CD4-positive, alpha-beta memory T cell (primary cell): ENCODE measurements around the gene SERINC3. TPM values are rescaled to one million over a fixed set of nuclear protein-coding genes. Genes with fewer than 3 reads are reported as not detected.

Experiments
- CTCF ChIA-PET: fragments of 350-600 bp; sonication (Branson Sonifier 250); formaldehyde crosslinking; loops from one replicate; lab custom pipeline; 2021; ENCODE audit warnings: inconsistent platforms; ENCODE audit not compliant: partially characterized antibody; lab: Charles Lee
- POLR2A ChIA-PET: fragments of 350-600 bp; sonication (Branson Sonifier 250); formaldehyde crosslinking; loops from one replicate; lab custom pipeline; 2021; ENCODE audit not compliant: partially characterized antibody; lab: Charles Lee
- DNase-seq, 5 donors: peaks; one replicate each; pipeline versions ENCODE4 v3.0.0 to v3.0.0-alpha.2; 2020 to 2022; ENCODE audit warnings: mixed read lengths in 1 of 5
- H3K27ac ChIP-seq: one replicate; pipeline ENCODE4 v1.7.0; 2013; ENCODE audit warnings: low read depth, low read length
- H3K27me3 ChIP-seq: 2 replicates; pipeline ENCODE4 v1.7.0; 2013; ENCODE audit warnings: mild to moderate bottlenecking, low read length, moderate library complexity; ENCODE audit not compliant: insufficient read depth
- H3K36me3 ChIP-seq: 2 replicates; pipeline ENCODE4 v1.7.0; 2013; ENCODE audit warnings: mild to moderate bottlenecking, low read length, moderate library complexity; ENCODE audit not compliant: insufficient read depth
- H3K4me1 ChIP-seq: 2 replicates; pipeline ENCODE4 v1.7.0; 2013; ENCODE audit warnings: mild to moderate bottlenecking, low read length, moderate library complexity; ENCODE audit not compliant: insufficient read depth
- H3K4me3 ChIP-seq, 2 donors: one replicate each; pipeline ENCODE4 v1.7.0; 2013; ENCODE audit warnings: low read length in 2 of 2, mild to moderate bottlenecking in 1 of 2
- H3K9me3 ChIP-seq, 2 donors: one replicate each; pipeline ENCODE4 v1.7.0; 2013; ENCODE audit warnings: low read length in 2 of 2, control low read depth in 1 of 2; ENCODE audit not compliant: control insufficient read depth in 1 of 2
- H3K27ac Mint-ChIP-seq, 7 donors: one replicate each; pipeline ENCODE4 v1.8.0; 2020 to 2021; ENCODE audit warnings: mixed read lengths in 7 of 7, mild to moderate bottlenecking in 6 of 7, inconsistent platforms in 3 of 7, moderate library complexity in 3 of 7
- H3K27me3 Mint-ChIP-seq, 2 donors: one replicate each; pipeline ENCODE4 v1.8.0; 2020 to 2021; ENCODE audit warnings: mixed read lengths in 2 of 2
- H3K36me3 Mint-ChIP-seq, 2 donors: one replicate each; pipeline ENCODE4 v1.8.0; 2020 to 2021; ENCODE audit warnings: mixed read lengths in 2 of 2, inconsistent platforms in 1 of 2, mild to moderate bottlenecking in 1 of 2
- H3K4me1 Mint-ChIP-seq, 4 donors: one replicate each; pipeline ENCODE4 v1.8.0; 2020 to 2021; ENCODE audit warnings: mixed read lengths in 4 of 4, mild to moderate bottlenecking in 1 of 4
- H3K4me3 Mint-ChIP-seq, 8 donors: one replicate each; pipeline ENCODE4 v1.8.0; 2020 to 2021; ENCODE audit warnings: mixed read lengths in 8 of 8, mild to moderate bottlenecking in 7 of 8, moderate library complexity in 6 of 8, inconsistent platforms in 3 of 8
- H3K9me3 Mint-ChIP-seq, 8 donors: one replicate each; pipeline ENCODE4 v1.8.0; 2020 to 2021; ENCODE audit warnings: mixed read lengths in 8 of 8, mild to moderate bottlenecking in 5 of 8, inconsistent platforms in 3 of 8, moderate library complexity in 1 of 8
- intact Hi-C: fragments of 100-400 bp; cut with micrococcal nuclease; formaldehyde crosslinking; loops from one replicate; pipeline ENCODE4 v1.15.1; 2023
- polyA plus RNA-seq, 2 donors: library from polyadenylated mRNA; unstranded; fragments of 300-500 nt; fragmentation: Illumina TruSeq; gene quantifications; one replicate each; pipeline ENCODE4 v1.2.3, GENCODE V29; 2021
- total RNA-seq, 2 experiments: library from RNA; stranded (reverse); gene quantifications; one replicate each; pipeline ENCODE4 v1.2.3, GENCODE V29; 2021

SERINC3 gene
- total and polyA plus RNA-seq, 4 experiments from 2014 or later = 84.8 to 212 (median 137) TPM

DNA sequence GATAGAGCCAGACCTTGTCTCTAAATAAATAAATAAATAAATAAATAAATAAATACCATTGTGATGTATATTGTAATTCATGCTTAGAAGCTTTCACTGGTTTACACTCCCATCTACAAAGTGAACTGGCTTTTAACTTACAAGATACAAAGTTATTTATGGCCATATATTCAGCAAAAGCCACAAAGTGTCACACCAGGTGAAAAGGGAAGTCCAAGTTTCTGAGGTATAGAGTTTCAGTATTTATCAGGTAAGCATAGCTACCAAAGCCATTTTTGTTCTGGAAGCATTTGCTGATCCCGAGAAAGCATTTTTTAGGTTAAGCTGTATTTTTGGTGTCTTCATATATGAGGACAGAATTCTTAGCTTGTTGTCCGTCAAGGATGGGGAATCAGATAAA lies 38.4 kb upstream of the SERINC3 start:
- DNase-seq = no peak
- Histone ChIP-seq H3K36me3 (no peaks in the 10 kb centered on the region), H3K27ac (no peak overlapping the region), H3K4me3 (no peak overlapping the region), H3K9me3 (no peaks in the 10 kb centered on the region), H3K27me3 (no peaks in the 10 kb centered on the region), H3K4me1 (no peaks in the 10 kb centered on the region)
- peaks cover 4 to 7% of the 10 kb centered on the region in 2 donors for H3K27me3 Mint-ChIP-seq
- no peak overlapping the region for H3K4me3 Mint-ChIP-seq
- POLR2A ChIA-PET = no interaction called here
- intact Hi-C loops = no loop called here
- H3K27ac Mint-ChIP-seq = no peak overlapping the region
- no peaks in the 10 kb centered on the region for H3K36me3 Mint-ChIP-seq
- CTCF ChIA-PET = no interaction called here
- H3K9me3 Mint-ChIP-seq = no peaks in the 10 kb centered on the region
- H3K4me1 Mint-ChIP-seq = no peaks in the 10 kb centered on the region

DNA sequence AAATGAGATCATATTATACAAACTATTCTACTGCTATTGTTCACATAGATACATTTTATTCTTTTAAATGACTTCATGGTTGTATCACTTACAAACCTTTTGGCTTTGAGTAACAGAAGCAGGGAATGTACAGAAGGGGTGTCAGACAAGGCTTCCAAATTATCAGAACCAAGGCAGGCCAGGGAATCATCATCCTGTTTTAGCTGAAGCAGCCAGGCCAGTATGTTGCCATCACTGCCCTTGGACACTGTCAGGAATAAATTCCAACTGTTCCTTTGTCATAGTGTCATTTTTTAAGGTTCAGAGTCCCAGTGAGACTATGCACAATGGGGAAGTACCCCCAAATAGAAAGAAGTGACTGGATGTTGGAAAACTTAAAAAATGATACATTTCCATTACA lies 37.4 kb upstream of the SERINC3 start:
- Mint-ChIP-seq H3K27ac (no peak overlapping the region), H3K4me1 (no peaks in the 10 kb centered on the region), H3K4me3 (no peak overlapping the region), H3K9me3 (no peaks in the 10 kb centered on the region), H3K27me3 (peaks cover 3 to 7% of the 10 kb centered on the region in 2 donors), H3K36me3 (no peaks in the 10 kb centered on the region)
- intact Hi-C loops = no loop called here
- no peaks in the 10 kb centered on the region for H3K36me3 ChIP-seq
- H3K4me3 ChIP-seq = no peak overlapping the region
- DNase-seq = no peak
- ChIA-PET CTCF (no interaction called here), POLR2A (no interaction called here)
- no peaks in the 10 kb centered on the region for H3K27me3 ChIP-seq
- H3K4me1 ChIP-seq = no peaks in the 10 kb centered on the region
- H3K9me3 ChIP-seq = no peaks in the 10 kb centered on the region
- H3K27ac ChIP-seq = no peak overlapping the region

- DNase-seq = peak in 1 of 5 donors; percentile 16
- CTCF ChIA-PET = interaction anchor here (1.4 kb wide), 1 partner anchor 133 kb away, joined by 3 read pairs; no protein-coding TSS in a partner anchor
- POLR2A ChIA-PET = no interaction called here
Observed at GRCh38 chr20:44552950-44553908, 31.4 kb upstream of the SERINC3 start.

DNA sequence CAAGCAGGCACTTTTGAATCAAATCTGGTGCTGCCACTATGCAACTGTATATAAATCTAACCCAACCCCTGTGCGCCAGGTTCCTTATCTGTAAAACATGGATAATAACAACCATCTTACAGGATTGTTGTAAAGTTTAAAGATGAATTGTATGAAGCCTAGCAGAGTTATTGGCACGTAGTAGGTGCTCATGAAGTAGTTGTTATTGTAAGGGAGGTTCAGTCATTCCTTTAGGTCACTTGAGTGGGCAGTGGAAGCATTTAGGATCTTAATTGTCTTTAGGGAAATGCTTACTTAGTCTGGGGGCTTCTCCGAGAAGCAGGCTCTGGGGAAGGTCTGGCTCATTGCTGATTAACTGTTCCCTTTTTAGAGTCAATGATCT lies 30.7 kb upstream of the SERINC3 start:
- POLR2A ChIA-PET = no interaction called here
- no peak overlapping the region for H3K27ac ChIP-seq
- H3K9me3 ChIP-seq = no peaks in the 10 kb centered on the region
- H3K4me3 ChIP-seq = no peak overlapping the region
- H3K27me3 ChIP-seq = no peaks in the 10 kb centered on the region
- no peak for DNase-seq
- H3K4me3 Mint-ChIP-seq = no peak overlapping the region
- no peaks in the 10 kb centered on the region for H3K4me1 ChIP-seq
- intact Hi-C loops = no loop called here
- peaks cover 6 to 12% (median 9%) of the 10 kb centered on the region in 4 donors for H3K4me1 Mint-ChIP-seq
- no peaks in the 10 kb centered on the region for H3K36me3 ChIP-seq
- H3K27me3 Mint-ChIP-seq = peaks cover under 1 to 1% of the 10 kb centered on the region in 2 donors
- peak overlapping the region in 2 of 7 donors; percentile 31 to 71 for H3K27ac Mint-ChIP-seq
- H3K36me3 Mint-ChIP-seq = no peaks in the 10 kb centered on the region
- CTCF ChIA-PET = interaction anchor here (1.4 kb wide), 1 partner anchor 133 kb away, joined by 3 read pairs; no protein-coding TSS in a partner anchor
- H3K9me3 Mint-ChIP-seq = no peaks in the 10 kb centered on the region

More at GRCh38 chr20:44552950-44553908, 31.4 kb upstream of the SERINC3 start:
- Mint-ChIP-seq H3K4me1 (peaks cover 6 to 12% (median 9%) of the 10 kb centered on the region in 4 donors), H3K27me3 (peaks cover 0 to 1% of the 10 kb centered on the region in 2 donors), H3K9me3 (no peaks in the 10 kb centered on the region), H3K4me3 (no peak overlapping the region), H3K36me3 (no peaks in the 10 kb centered on the region), H3K27ac (peak overlapping the region in 6 of 7 donors; percentile 1 to 80 (median 22))
- H3K27me3 ChIP-seq = no peaks in the 10 kb centered on the region
- no peak overlapping the region for H3K4me3 ChIP-seq
- intact Hi-C loops = no loop called here
- H3K4me1 ChIP-seq = no peaks in the 10 kb centered on the region
- H3K27ac ChIP-seq = no peak overlapping the region
- no peaks in the 10 kb centered on the region for H3K36me3 ChIP-seq
- no peaks in the 10 kb centered on the region for H3K9me3 ChIP-seq

GRCh38 chr20:44552050-44552449 lies 30.2 kb upstream of the SERINC3 start:
- CTCF ChIA-PET = interaction anchor here (1.4 to 1.5 kb wide), 2 partner anchors 134 to 241 kb away, joined by 3 to 4 read pairs; partner anchors contain the start of gene FITM2

DNA sequence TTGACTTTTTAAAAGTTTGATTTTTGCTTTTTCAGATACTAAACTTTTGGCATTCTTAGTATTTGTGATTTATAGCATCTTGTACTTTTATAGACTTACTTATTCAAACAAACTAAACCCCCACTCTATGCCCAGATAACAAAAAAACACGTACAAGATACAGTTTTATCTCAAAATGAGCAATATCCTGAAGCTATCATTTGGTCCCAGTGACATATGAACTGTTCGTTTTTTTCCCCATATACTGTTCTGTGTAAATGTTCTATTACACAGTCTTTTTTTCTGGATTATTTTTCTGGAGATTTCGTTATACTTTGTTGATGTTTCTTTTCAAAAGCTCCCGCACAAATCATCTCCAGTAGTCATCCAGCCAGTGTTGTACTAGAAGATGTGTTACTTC lies 27.3 kb upstream of the SERINC3 start:
- Mint-ChIP-seq H3K4me1 (peaks cover 6 to 12% (median 9%) of the 10 kb centered on the region in 4 donors), H3K27ac (no peak overlapping the region), H3K4me3 (no peak overlapping the region), H3K9me3 (no peaks in the 10 kb centered on the region), H3K27me3 (peaks cover 1 to 2% of the 10 kb centered on the region in 2 donors), H3K36me3 (no peaks in the 10 kb centered on the region)
- Histone ChIP-seq H3K36me3 (no peaks in the 10 kb centered on the region), H3K9me3 (no peaks in the 10 kb centered on the region), H3K27ac (no peak overlapping the region), H3K27me3 (no peaks in the 10 kb centered on the region), H3K4me1 (no peaks in the 10 kb centered on the region), H3K4me3 (no peak overlapping the region)
- POLR2A ChIA-PET = no interaction called here
- intact Hi-C loops = no loop called here
- CTCF ChIA-PET = no interaction called here
- DNase-seq = no peak

More at GRCh38 chr20:44552050-44552449, 30.2 kb upstream of the SERINC3 start:
- intact Hi-C loops = no loop called here
- no peaks in the 10 kb centered on the region for H3K36me3 ChIP-seq
- Mint-ChIP-seq H3K9me3 (no peaks in the 10 kb centered on the region), H3K36me3 (no peaks in the 10 kb centered on the region), H3K4me3 (no peak overlapping the region), H3K27ac (no peak overlapping the region), H3K4me1 (peaks cover 6 to 12% (median 9%) of the 10 kb centered on the region in 4 donors), H3K27me3 (peaks cover 1 to 2% of the 10 kb centered on the region in 2 donors)
- POLR2A ChIA-PET = no interaction called here
- no peaks in the 10 kb centered on the region for H3K27me3 ChIP-seq
- H3K4me1 ChIP-seq = no peaks in the 10 kb centered on the region
- DNase-seq = no peak
- no peaks in the 10 kb centered on the region for H3K9me3 ChIP-seq
- H3K27ac ChIP-seq = no peak overlapping the region
- H3K4me3 ChIP-seq = no peak overlapping the region

DNA sequence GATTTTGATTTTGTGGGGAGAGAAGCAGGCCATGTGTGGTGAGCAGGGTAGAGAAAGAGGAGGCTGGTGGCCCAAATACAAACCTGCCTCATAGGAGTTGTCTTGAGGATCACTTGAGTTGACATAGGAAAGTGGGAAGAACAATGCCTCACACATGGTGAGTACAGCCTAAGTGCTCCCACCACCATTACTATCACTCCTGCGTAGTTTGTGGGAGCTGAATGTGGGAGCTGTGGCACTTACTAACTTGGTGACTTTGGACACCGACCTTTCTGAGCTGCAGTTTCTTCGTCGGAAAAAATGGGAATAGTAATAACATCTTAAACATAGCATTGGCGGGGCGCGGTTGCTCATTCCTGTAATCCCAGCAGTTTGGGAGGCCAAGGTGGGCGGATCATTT lies 25.5 kb upstream of the SERINC3 start:
- peaks cover 1 to 2% of the 10 kb centered on the region in 2 donors for H3K27me3 Mint-ChIP-seq
- H3K9me3 Mint-ChIP-seq = no peaks in the 10 kb centered on the region
- Histone ChIP-seq H3K4me3 (no peak overlapping the region), H3K36me3 (no peaks in the 10 kb centered on the region), H3K4me1 (no peaks in the 10 kb centered on the region), H3K27ac (no peak overlapping the region), H3K27me3 (no peaks in the 10 kb centered on the region), H3K9me3 (no peaks in the 10 kb centered on the region)
- no peaks in the 10 kb centered on the region for H3K36me3 Mint-ChIP-seq
- intact Hi-C loops = no loop called here
- CTCF ChIA-PET = no interaction called here
- no peak for DNase-seq
- POLR2A ChIA-PET = no interaction called here
- H3K4me3 Mint-ChIP-seq = no peak overlapping the region
- no peak overlapping the region for H3K27ac Mint-ChIP-seq
- H3K4me1 Mint-ChIP-seq = no peaks in the 10 kb centered on the region
